ENCODE results near the gene EPHB1. TPM values are rescaled to one million over a fixed set of nuclear protein-coding genes. Genes with fewer than 3 reads are reported as not detected.

Gene EPHB1
- polyA plus RNA-seq, 1 donor from 2014 or later, result 18.7 TPM

DNA sequence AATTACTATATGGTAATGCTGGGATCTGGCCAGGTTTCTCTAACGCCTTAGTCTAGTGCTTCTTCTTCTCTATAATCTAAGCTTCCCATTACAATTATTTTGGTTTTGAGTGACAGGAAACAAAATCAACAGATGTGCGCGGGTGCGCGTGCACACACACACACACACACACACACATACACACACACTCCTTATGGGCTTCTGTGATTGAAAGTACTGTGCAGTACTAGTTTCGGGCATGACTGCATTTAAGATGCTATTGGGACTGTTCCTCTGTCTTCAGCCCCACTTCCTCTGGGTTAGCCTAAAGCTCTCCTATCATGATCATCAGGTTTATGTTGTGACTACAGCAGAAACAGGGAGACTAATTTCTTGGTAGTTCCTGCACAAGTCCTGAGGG is 32.2 kb downstream of the EPHB1 start:
- Histone ChIP-seq H3K36me3 (ENCODE audit: insufficient read depth, low read length) (peaks cover 4% of the 10 kb centered on the region), H3K79me2 (replicated peaks; ENCODE audit: insufficient read depth, low read length) (no peaks in the 10 kb centered on the region), H3K4me2 (ENCODE audit: low read length) (no peak overlapping the region), H3K9me3 (ENCODE audit: low read length) (no peaks in the 10 kb centered on the region), H3K9ac (ENCODE audit: low read length) (no peak overlapping the region), H2AFZ (ENCODE audit: low read depth, low read length) (no peak overlapping the region), H3K9me2 (ENCODE audit: insufficient read depth, low read length) (no peaks in the 10 kb centered on the region), H3F3A (ENCODE audit: insufficient read depth, low read length, poor library complexity, severe bottlenecking) (no peaks in the 10 kb centered on the region), H3K27ac (ENCODE audit: low read length) (no peak overlapping the region), H4K20me1 (ENCODE audit: insufficient read depth) (no peaks in the 10 kb centered on the region), H3K27me3 (ENCODE audit: insufficient read depth, low read depth, low read length) (no peaks in the 10 kb centered on the region), H3K4me3 (ENCODE audit: low read length) (no peak overlapping the region)
- TF ChIP-seq MXI1 (conservative IDR thresholded peaks at IDR 0.05; ENCODE audit: poor library complexity, severe bottlenecking) (no peak), EZH2 (IDR thresholded peaks at IDR 0.05; ENCODE audit: borderline replicate concordance, insufficient read depth, low read length, poor library complexity, severe bottlenecking) (no peak), TAF1 (IDR thresholded peaks at IDR 0.05; ENCODE audit: low read depth) (no peak), SMC3 (conservative IDR thresholded peaks at IDR 0.05; ENCODE audit: poor library complexity) (no peak), EP300 (conservative IDR thresholded peaks at IDR 0.05; ENCODE audit: poor library complexity, severe bottlenecking) (no peak), POLR2AphosphoS5 (IDR thresholded peaks at IDR 0.05) (no peak), RAD21 (conservative IDR thresholded peaks at IDR 0.05) (no peak)
- TF ChIP-seq, protein P1, sequence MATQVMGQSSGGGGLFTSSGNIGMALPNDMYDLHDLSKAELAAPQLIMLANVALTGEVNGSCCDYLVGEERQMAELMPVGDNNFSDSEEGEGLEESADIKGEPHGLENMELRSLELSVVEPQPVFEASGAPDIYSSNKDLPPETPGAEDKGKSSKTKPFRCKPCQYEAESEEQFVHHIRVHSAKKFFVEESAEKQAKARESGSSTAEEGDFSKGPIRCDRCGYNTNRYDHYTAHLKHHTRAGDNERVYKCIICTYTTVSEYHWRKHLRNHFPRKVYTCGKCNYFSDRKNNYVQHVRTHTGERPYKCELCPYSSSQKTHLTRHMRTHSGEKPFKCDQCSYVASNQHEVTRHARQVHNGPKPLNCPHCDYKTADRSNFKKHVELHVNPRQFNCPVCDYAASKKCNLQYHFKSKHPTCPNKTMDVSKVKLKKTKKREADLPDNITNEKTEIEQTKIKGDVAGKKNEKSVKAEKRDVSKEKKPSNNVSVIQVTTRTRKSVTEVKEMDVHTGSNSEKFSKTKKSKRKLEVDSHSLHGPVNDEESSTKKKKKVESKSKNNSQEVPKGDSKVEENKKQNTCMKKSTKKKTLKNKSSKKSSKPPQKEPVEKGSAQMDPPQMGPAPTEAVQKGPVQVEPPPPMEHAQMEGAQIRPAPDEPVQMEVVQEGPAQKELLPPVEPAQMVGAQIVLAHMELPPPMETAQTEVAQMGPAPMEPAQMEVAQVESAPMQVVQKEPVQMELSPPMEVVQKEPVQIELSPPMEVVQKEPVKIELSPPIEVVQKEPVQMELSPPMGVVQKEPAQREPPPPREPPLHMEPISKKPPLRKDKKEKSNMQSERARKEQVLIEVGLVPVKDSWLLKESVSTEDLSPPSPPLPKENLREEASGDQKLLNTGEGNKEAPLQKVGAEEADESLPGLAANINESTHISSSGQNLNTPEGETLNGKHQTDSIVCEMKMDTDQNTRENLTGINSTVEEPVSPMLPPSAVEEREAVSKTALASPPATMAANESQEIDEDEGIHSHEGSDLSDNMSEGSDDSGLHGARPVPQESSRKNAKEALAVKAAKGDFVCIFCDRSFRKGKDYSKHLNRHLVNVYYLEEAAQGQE (IDR thresholded peaks at IDR 0.05; ENCODE audit: borderline replicate concordance), result no peak
- TF ChIP-seq, protein P2, sequence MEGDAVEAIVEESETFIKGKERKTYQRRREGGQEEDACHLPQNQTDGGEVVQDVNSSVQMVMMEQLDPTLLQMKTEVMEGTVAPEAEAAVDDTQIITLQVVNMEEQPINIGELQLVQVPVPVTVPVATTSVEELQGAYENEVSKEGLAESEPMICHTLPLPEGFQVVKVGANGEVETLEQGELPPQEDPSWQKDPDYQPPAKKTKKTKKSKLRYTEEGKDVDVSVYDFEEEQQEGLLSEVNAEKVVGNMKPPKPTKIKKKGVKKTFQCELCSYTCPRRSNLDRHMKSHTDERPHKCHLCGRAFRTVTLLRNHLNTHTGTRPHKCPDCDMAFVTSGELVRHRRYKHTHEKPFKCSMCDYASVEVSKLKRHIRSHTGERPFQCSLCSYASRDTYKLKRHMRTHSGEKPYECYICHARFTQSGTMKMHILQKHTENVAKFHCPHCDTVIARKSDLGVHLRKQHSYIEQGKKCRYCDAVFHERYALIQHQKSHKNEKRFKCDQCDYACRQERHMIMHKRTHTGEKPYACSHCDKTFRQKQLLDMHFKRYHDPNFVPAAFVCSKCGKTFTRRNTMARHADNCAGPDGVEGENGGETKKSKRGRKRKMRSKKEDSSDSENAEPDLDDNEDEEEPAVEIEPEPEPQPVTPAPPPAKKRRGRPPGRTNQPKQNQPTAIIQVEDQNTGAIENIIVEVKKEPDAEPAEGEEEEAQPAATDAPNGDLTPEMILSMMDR (IDR thresholded peaks at IDR 0.05; ENCODE audit: poor library complexity, severe bottlenecking), result no peak

DNA sequence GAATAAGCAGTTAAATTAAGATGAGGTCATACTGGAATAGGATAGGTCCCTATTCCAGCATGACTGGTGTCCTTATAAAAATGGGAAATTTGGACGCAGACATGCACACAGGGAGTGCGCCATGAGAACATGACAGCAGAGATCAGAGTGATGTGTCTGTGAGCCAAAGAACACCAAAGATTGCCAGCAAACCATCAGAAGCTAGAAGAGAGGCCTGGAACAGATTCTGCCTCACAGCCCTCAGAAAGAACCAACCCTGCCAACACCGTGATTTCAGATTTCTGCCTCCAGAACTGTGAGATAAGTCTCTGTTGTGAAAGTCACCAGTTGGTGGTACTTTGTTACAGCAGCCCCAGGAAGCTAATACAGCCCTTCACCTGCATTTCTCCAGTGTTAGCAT is 34.7 kb downstream of the EPHB1 start:
- no peak overlapping the region for H2AFZ ChIP-seq (ENCODE audit: low read depth, low read length)
- no peak overlapping the region for H3K27ac ChIP-seq (ENCODE audit: low read length)
- no peak overlapping the region for H3K4me2 ChIP-seq (ENCODE audit: low read length)

More for the DNA sequence above, 34.7 kb downstream of the EPHB1 start:
- Histone ChIP-seq H4K20me1 (ENCODE audit: insufficient read depth) (no peaks in the 10 kb centered on the region), H3K9me3 (ENCODE audit: low read length) (no peaks in the 10 kb centered on the region), H3K27me3 (ENCODE audit: insufficient read depth, low read depth, low read length) (no peaks in the 10 kb centered on the region), H3K79me2 (replicated peaks; ENCODE audit: insufficient read depth, low read length) (no peaks in the 10 kb centered on the region), H3K9ac (ENCODE audit: low read length) (no peak overlapping the region), H3F3A (ENCODE audit: insufficient read depth, low read length, poor library complexity, severe bottlenecking) (no peaks in the 10 kb centered on the region), H3K36me3 (ENCODE audit: insufficient read depth, low read length) (peaks cover 3% of the 10 kb centered on the region), H3K4me3 (ENCODE audit: low read length) (no peak overlapping the region), H3K9me2 (ENCODE audit: insufficient read depth, low read length) (no peaks in the 10 kb centered on the region)
- TF ChIP-seq TAF1 (IDR thresholded peaks at IDR 0.05; ENCODE audit: low read depth), result no peak
- TF ChIP-seq SMC3 (conservative IDR thresholded peaks at IDR 0.05; ENCODE audit: poor library complexity), result no peak
- TF ChIP-seq, protein P1 (IDR thresholded peaks at IDR 0.05; ENCODE audit: borderline replicate concordance), result no peak
- TF ChIP-seq, protein P2 (IDR thresholded peaks at IDR 0.05; ENCODE audit: poor library complexity, severe bottlenecking), result no peak
- TF ChIP-seq EP300 (conservative IDR thresholded peaks at IDR 0.05; ENCODE audit: poor library complexity, severe bottlenecking), result no peak
- TF ChIP-seq RAD21 (conservative IDR thresholded peaks at IDR 0.05), result no peak
- no peak for TF ChIP-seq POLR2AphosphoS5 (IDR thresholded peaks at IDR 0.05)
- TF ChIP-seq EZH2 (IDR thresholded peaks at IDR 0.05; ENCODE audit: borderline replicate concordance, insufficient read depth, low read length, poor library complexity, severe bottlenecking), result no peak
- no peak for TF ChIP-seq MXI1 (conservative IDR thresholded peaks at IDR 0.05; ENCODE audit: poor library complexity, severe bottlenecking)
